Body of pancreas (tissue), 4 donors: ENCODE data around the gene TTLL11. TPM values are rescaled to one million over a fixed set of nuclear protein-coding genes. Genes with fewer than 3 reads are reported as not detected.
A peak's percentile ranks its signal among the peaks of the same experiment; 100 is the strongest.

Source experiments
- ATAC-seq: fragments of 150-250 bp; one replicate; pipeline ENCODE4 v1.9.1; 2016
- DNase-seq, 4 donors: peaks; one replicate each; pipeline ENCODE4 v3.0.0-alpha.2; 2019
- H3K27ac ChIP-seq, 4 donors: fragments of 200-600 bp; sonication (generic); 1 replicate in 3 of 4; 2 replicates in 1 of 4; pipeline versions ENCODE4 v1.5.1 to v1.6.1; 2016 to 2019; ENCODE audit warnings: mild to moderate bottlenecking in 1 of 4, mixed read lengths in 1 of 4, moderate library complexity in 1 of 4
- H3K27me3 ChIP-seq, 2 donors: fragments of 200-600 bp; sonication (generic); one replicate each; pipeline ENCODE4 v1.6.0; 2016; ENCODE audit warnings: mild to moderate bottlenecking in 1 of 2
- H3K36me3 ChIP-seq, 2 donors: fragments of 200-600 bp; sonication (generic); replicated peaks in 1 of 2; 2 replicates each; pipeline ENCODE4 v1.5.1; 2016; ENCODE audit warnings: low read depth in 2 of 2; ENCODE audit not compliant: insufficient read depth in 1 of 2
- H3K4me1 ChIP-seq: fragments of 200-600 bp; sonication (generic); one replicate; pipeline ENCODE4 v1.6.0; 2016
- H3K4me3 ChIP-seq, 2 donors: fragments of 200-600 bp; sonication (generic); 1 replicate in 1 of 2; 2 replicates in 1 of 2; pipeline ENCODE4 v1.5.1; 2016 to 2019
- H3K9me3 ChIP-seq, 3 donors: fragments of 200-600 bp; sonication (generic); 1 replicate in 2 of 3; 2 replicates in 1 of 3; pipeline ENCODE4 v1.5.1; 2016
- POLR2A ChIP-seq, 3 donors: fragments of 450-650 bp; IDR thresholded peaks; one replicate each; pipeline ENCODE4 v1.6.1; 2016; ENCODE audit warnings: antibody characterized with exemption in 3 of 3, mild to moderate bottlenecking in 2 of 3
- WGBS, 2 donors: methylation state at CpG; one replicate each; pipeline ENCODE4 v1.1.5; 2017; 5-methylcytosine and 5-hydroxymethylcytosine counted together
- intact Hi-C: fragments of 100-400 bp; cut with DNase I; formaldehyde crosslinking; loops from one replicate; pipeline ENCODE4 v1.15.1; 2023
- total RNA-seq, 2 donors: library from RNA; depleted of rRNA; stranded (reverse); fragments of >200 nt; gene quantifications; one replicate each; pipeline ENCODE4 v1.1.0, GENCODE V29; 2016
- TF ChIP-seq, protein P1 (sequence below), 7 experiments: fragments of 450-650 bp in 4 of 7; fragments of 200-600 bp in 3 of 7; sonication (generic) in 3 of 7; IDR thresholded peaks; one replicate each; pipeline ENCODE4 v1.5.1; 2016 to 2019; ENCODE audit warnings: antibody characterized with exemption in 7 of 7

TTLL11 gene
- total RNA-seq, 2 donors from 2014 or later = 14.5 to 16.8 TPM

DNA sequence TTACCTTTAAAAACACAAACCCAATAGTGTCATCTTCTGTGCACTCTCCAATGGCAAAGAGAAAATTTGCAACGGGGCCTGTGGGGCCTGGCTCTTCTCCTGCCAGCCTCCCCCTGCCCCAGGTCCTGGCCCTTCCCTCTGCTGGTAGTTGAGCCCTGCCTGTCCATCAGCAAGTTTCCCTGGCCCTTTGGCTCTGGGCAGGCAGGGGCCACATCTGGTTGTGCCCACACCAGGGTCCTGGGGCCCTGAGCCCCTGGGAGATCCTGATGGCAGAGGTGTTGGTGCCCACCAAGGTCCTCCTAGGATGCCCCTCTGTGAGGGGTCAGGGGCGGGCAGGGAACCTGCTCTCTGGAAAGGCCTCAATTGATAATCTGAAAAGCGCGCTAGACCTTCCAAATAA lies 284.3 kb downstream of the TTLL11 start:
- Histone ChIP-seq H3K4me3 (no peak overlapping the region), H3K36me3 (no peaks in the 10 kb centered on the region), H3K27ac (no peak overlapping the region), H3K27me3 (no peaks in the 10 kb centered on the region), H3K4me1 (no peaks in the 10 kb centered on the region), H3K9me3 (no peaks in the 10 kb centered on the region)
- ATAC-seq (no peak), DNase-seq (no peak)
- intact Hi-C loops = no loop called here
- 78 to 86% methylated on average over 2 to 4 of the region's 4 CpGs for WGBS, 2 donors
- TF ChIP-seq POLR2A (IDR thresholded peaks at IDR 0.05) = no peak

DNA sequence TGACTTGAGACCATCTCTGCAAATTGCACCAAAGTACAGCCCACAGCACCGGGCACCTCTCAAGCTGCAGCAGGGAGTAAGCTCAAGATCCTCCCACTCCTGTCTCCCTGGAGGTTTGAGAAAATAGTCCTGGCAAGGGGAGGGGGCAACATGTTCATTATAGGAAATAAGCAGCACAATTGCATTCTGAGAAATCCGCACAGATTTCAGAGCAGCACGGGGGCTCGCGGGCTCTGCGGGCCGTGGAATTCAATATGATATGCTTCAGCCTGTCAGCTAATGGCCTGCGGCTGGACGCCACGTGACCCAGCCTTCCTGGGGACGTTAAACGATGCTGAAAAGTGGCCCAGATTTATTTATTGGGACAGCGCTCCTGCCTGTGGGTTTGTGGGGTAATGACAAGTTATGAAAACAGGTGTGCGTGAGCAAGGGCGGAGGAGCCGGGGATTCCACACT lies 285.3 kb downstream of the TTLL11 start:
- H3K9me3 ChIP-seq = no peaks in the 10 kb centered on the region
- DNase-seq = peak in 1 of 4 donors; percentile 7
- H3K4me1 ChIP-seq = no peaks in the 10 kb centered on the region
- H3K27ac ChIP-seq = no peak overlapping the region
- WGBS, 2 donors = 62 to 71% methylated on average over 14 to 16 of the region's 16 CpGs
- H3K27me3 ChIP-seq = no peaks in the 10 kb centered on the region
- H3K4me3 ChIP-seq = no peak overlapping the region
- no peak for ATAC-seq
- TF ChIP-seq, protein P1, sequence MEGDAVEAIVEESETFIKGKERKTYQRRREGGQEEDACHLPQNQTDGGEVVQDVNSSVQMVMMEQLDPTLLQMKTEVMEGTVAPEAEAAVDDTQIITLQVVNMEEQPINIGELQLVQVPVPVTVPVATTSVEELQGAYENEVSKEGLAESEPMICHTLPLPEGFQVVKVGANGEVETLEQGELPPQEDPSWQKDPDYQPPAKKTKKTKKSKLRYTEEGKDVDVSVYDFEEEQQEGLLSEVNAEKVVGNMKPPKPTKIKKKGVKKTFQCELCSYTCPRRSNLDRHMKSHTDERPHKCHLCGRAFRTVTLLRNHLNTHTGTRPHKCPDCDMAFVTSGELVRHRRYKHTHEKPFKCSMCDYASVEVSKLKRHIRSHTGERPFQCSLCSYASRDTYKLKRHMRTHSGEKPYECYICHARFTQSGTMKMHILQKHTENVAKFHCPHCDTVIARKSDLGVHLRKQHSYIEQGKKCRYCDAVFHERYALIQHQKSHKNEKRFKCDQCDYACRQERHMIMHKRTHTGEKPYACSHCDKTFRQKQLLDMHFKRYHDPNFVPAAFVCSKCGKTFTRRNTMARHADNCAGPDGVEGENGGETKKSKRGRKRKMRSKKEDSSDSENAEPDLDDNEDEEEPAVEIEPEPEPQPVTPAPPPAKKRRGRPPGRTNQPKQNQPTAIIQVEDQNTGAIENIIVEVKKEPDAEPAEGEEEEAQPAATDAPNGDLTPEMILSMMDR (IDR thresholded peaks at IDR 0.05) = no peak
- no peak for TF ChIP-seq POLR2A (IDR thresholded peaks at IDR 0.05)
- no peaks in the 10 kb centered on the region for H3K36me3 ChIP-seq
- intact Hi-C loops = no loop called here

DNA sequence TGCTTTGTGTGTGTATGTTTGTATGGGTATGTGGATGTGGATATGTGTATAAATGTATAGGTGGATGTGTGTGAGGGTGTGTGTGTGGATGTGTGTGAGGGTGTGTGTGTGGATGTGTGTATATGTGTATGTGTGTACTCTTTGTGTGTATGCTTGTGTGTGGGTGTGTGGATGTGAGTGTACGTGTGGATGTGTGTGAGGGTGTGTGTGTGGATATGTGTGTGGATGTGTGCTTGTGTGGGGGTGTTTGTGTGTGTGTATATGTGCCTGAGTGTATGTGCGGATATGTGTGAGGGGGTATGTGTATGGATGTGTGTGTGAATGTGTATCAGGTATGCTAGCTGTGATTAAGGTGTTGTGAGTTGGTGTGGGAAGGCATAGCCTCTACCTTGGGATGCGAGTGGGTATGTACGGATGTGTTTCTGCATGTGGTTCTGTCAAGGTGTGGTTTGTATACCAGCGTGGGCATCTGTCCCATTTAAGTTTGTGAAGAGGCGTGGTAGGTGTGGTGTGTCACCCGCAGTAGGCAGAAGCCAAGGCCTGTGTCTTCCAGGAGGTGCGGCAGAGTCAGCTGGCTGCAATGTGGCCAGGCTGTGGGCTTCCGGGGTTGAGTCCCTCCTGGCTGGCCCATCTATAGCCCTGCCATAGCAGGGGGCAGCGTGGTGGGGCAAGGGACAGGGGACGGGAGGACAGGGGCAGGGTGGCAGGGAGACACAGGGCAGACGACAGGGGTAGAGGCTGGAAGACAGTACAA lies 285.9 kb downstream of the TTLL11 start:
- H3K4me3 ChIP-seq = no peak overlapping the region
- ATAC-seq (no peak), DNase-seq (no peak)
- no peaks in the 10 kb centered on the region for H3K27me3 ChIP-seq
- intact Hi-C loops = no loop called here
- no peak for TF ChIP-seq POLR2A (IDR thresholded peaks at IDR 0.05)
- TF ChIP-seq, protein P1 (IDR thresholded peaks at IDR 0.05) = no peak
- no peaks in the 10 kb centered on the region for H3K9me3 ChIP-seq
- 65 to 85% methylated on average over 12 of the region's 12 CpGs for WGBS, 2 donors
- H3K36me3 ChIP-seq = no peaks in the 10 kb centered on the region
- H3K4me1 ChIP-seq = no peaks in the 10 kb centered on the region
- no peak overlapping the region for H3K27ac ChIP-seq

DNA sequence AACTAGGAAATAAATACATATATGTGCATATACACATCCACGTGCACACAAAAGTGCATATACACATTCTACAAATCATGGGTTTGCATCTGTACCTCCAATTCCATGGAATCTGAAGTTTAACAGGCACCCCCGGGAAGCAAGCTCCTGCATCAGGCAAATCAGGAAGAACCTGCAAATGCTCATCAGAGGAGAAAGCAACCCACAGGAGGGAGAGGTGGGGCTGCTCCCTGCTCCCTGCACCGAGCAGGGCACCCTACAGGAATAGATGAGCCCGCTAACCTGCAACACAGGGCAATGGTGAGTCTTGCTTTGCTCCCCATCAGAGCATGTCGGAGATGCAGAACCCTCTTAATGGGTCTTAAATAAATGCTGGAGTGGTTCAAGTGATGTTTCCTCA lies 290.4 kb downstream of the TTLL11 start:
- H3K36me3 ChIP-seq = no peaks in the 10 kb centered on the region
- no peaks in the 10 kb centered on the region for H3K9me3 ChIP-seq
- no peak for DNase-seq
- no peak overlapping the region for H3K27ac ChIP-seq
- intact Hi-C loops = no loop called here
- no peak for TF ChIP-seq POLR2A (IDR thresholded peaks at IDR 0.05)
- TF ChIP-seq, protein P1 (IDR thresholded peaks at IDR 0.05) = no peak
- no peaks in the 10 kb centered on the region for H3K4me1 ChIP-seq
- ATAC-seq = no peak
- H3K27me3 ChIP-seq = no peaks in the 10 kb centered on the region
- WGBS, 2 donors = 87 to 90% methylated on average over 5 of the region's 5 CpGs
- no peak overlapping the region for H3K4me3 ChIP-seq

DNA sequence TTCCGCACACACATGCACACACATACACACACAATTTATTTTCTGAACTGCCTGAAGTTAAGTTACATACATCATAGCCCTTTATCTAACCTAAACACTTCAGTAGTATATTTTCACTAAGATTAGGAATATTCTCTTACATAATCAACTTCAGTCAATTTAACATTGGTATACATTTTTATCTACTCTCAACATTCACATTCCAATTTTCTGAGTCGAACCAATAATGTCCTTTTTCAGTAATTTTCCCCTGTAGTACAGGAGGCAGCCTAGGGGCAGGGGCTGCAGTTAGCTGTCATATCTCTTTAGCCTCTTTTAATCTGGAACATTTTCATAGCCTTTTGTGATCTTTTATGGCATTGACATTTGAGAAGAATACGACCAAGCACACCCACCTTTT lies 291.5 kb downstream of the TTLL11 start:
- no peak for TF ChIP-seq POLR2A (IDR thresholded peaks at IDR 0.05)
- TF ChIP-seq, protein P1 (IDR thresholded peaks at IDR 0.05) = no peak
- no peak for DNase-seq
- ATAC-seq = no peak
- intact Hi-C loops = no loop called here
- no peaks in the 10 kb centered on the region for H3K36me3 ChIP-seq
- WGBS, 2 donors = 55 to 63% methylated on average over 3 of the region's 3 CpGs
- H3K4me1 ChIP-seq = no peaks in the 10 kb centered on the region
- no peaks in the 10 kb centered on the region for H3K27me3 ChIP-seq
- no peak overlapping the region for H3K27ac ChIP-seq
- no peaks in the 10 kb centered on the region for H3K9me3 ChIP-seq
- H3K4me3 ChIP-seq = no peak overlapping the region
